Mononuclear cell (primary cell): Measurements from ENCODE around the gene IQCM. TPM values are rescaled to one million over a fixed set of nuclear protein-coding genes. Genes with fewer than 3 reads are reported as not detected.

ENCODE experiments used
- H3K27me3 ChIP-seq: 2 replicates; pipeline ENCODE4 v1.6.0; 2011; ENCODE audit warnings: low read length, control low read depth; ENCODE audit not compliant: insufficient read depth
- H3K4me1 ChIP-seq: 2 replicates; pipeline ENCODE4 v1.5.1; 2011; ENCODE audit warnings: mild to moderate bottlenecking, low read length, control low read depth; ENCODE audit not compliant: insufficient read depth
- H3K4me3 ChIP-seq: 2 replicates; pipeline ENCODE4 v1.5.1; 2011; ENCODE audit warnings: mild to moderate bottlenecking, low read length, moderate library complexity
- H3K9me3 ChIP-seq: 2 replicates; pipeline ENCODE4 v1.5.1; 2011; ENCODE audit warnings: low read depth, mild to moderate bottlenecking, control low read depth, low read length
- total RNA-seq: library from RNA; depleted of rRNA; stranded (reverse); fragments of >200 nt; gene quantifications from one replicate; pipeline ENCODE4 v1.2.3, GENCODE V29; 2012

Gene IQCM
- total RNA-seq, 1 donor = not detected

GRCh38 chr4:149328161-149328560 is 487.5 kb downstream of the IQCM start:
- H3K9me3 ChIP-seq = no peaks in the 10 kb centered on the region
- no peak overlapping the region for H3K4me3 ChIP-seq
- H3K27me3 ChIP-seq = no peaks in the 10 kb centered on the region
- H3K4me1 ChIP-seq = no peaks in the 10 kb centered on the region

- H3K27me3 ChIP-seq = no peaks in the 10 kb centered on the region
- no peaks in the 10 kb centered on the region for H3K4me1 ChIP-seq
- no peak overlapping the region for H3K4me3 ChIP-seq
- H3K9me3 ChIP-seq = peaks cover 20% of the 10 kb centered on the region
Measured at GRCh38 chr4:149322203-149322602, 493.4 kb downstream of the IQCM start.

GRCh38 chr4:149321438-149321837 is 494.2 kb downstream of the IQCM start:
- Histone ChIP-seq H3K9me3 (peaks cover 20% of the 10 kb centered on the region), H3K27me3 (no peaks in the 10 kb centered on the region), H3K4me3 (no peak overlapping the region), H3K4me1 (no peaks in the 10 kb centered on the region)

- Histone ChIP-seq H3K4me1 (no peaks in the 10 kb centered on the region), H3K27me3 (no peaks in the 10 kb centered on the region), H3K4me3 (no peak overlapping the region), H3K9me3 (no peaks in the 10 kb centered on the region)
Measured at GRCh38 chr4:149311076-149311475, 504.6 kb downstream of the IQCM start.

- no peaks in the 10 kb centered on the region for H3K9me3 ChIP-seq
- H3K27me3 ChIP-seq = no peaks in the 10 kb centered on the region
- H3K4me3 ChIP-seq = no peak overlapping the region
- no peaks in the 10 kb centered on the region for H3K4me1 ChIP-seq
Measured at GRCh38 chr4:149306537-149306936, 509.1 kb downstream of the IQCM start.
